ENCODE measurements around the gene FAM89A.
"Not testable (repeated sequence)": the region's sequence is repeated elsewhere in the genome, so short reads cannot be mapped to it uniquely, and the experiment has no call there.

FAM89A gene

GRCh38 chr1:231029841-231030240 is 10.2 kb downstream of the FAM89A start:
- no peak for DNase-seq

- DNase-seq, result not testable (repeated sequence)
Observed at GRCh38 chr1:231029247-231029646, 10.8 kb downstream of the FAM89A start.

GRCh38 chr1:231028682-231029081 is 11.4 kb downstream of the FAM89A start:
- DNase-seq, result no peak

GRCh38 chr1:231027971-231028370 is 12.1 kb downstream of the FAM89A start:
- DNase-seq, result no peak

- no peak for DNase-seq
Observed at GRCh38 chr1:231027136-231027925, 12.7 kb downstream of the FAM89A start.

GRCh38 chr1:231026576-231026975 is 13.5 kb downstream of the FAM89A start:
- no peak for DNase-seq

GRCh38 chr1:231023150-231023549 is 16.9 kb downstream of the FAM89A start:
- no peak for DNase-seq

- DNase-seq, result not testable (repeated sequence)
Observed at GRCh38 chr1:231022543-231022942, 17.5 kb downstream of the FAM89A start.

- DNase-seq, result no peak
Observed at GRCh38 chr1:231021540-231022031, 18.5 kb downstream of the FAM89A start.

- no peak for DNase-seq
Observed at GRCh38 chr1:231020816-231021215, 19.2 kb downstream of the FAM89A start.

GRCh38 chr1:231020139-231020601 is 19.9 kb downstream of the FAM89A start:
- DNase-seq, result no peak

GRCh38 chr1:231019711-231020110 is 20.3 kb downstream of the FAM89A start:
- DNase-seq, result no peak

- DNase-seq, result no peak
Observed at GRCh38 chr1:231016966-231017365, 23.1 kb downstream of the FAM89A start.

- peak; percentile 7 for DNase-seq
Observed at GRCh38 chr1:231016234-231016633, 23.8 kb downstream of the FAM89A start.

GRCh38 chr1:231013391-231014015 is 26.6 kb downstream of the FAM89A start:
- DNase-seq, result no peak

- no peak for DNase-seq
Observed at GRCh38 chr1:231011963-231012362, 28.1 kb downstream of the FAM89A start.

- DNase-seq, result no peak
Observed at GRCh38 chr1:231011360-231011759, 28.7 kb downstream of the FAM89A start.

GRCh38 chr1:231007535-231007934 is 32.5 kb downstream of the FAM89A start:
- DNase-seq, result not testable (repeated sequence)

- no peak for DNase-seq
Observed at GRCh38 chr1:231001892-231002291, 38.2 kb downstream of the FAM89A start.

GRCh38 chr1:231000639-231001038 is 39.4 kb downstream of the FAM89A start:
- no peak for DNase-seq

GRCh38 chr1:231000201-231000600 is 39.9 kb downstream of the FAM89A start:
- DNase-seq, result no peak

- no peak for DNase-seq
Observed at GRCh38 chr1:230994860-230995259, 45.2 kb downstream of the FAM89A start.

- no peak for DNase-seq
Observed at GRCh38 chr1:230992100-230992774, 47.8 kb downstream of the FAM89A start.

GRCh38 chr1:230987448-230987847 is 52.6 kb downstream of the FAM89A start:
- DNase-seq, result no peak

Measured in NCI-H2171 treated with DMSO at 0.1 percent for 48 hours (cell line).